HG03575 (cell line): Measurements from ENCODE around the gene JARID2.

Experiments
- ATAC-seq: cut with Tn5 transposase; IDR thresholded peaks from one replicate; pipeline ENCODE4 v1.9.1; 2021; ENCODE audit not compliant: unreplicated experiment, insufficient number of reproducible peaks, low FRiP score; ENCODE audit errors: extremely low read depth

The JARID2 gene

GRCh38 chr6:15245361-15246216 is at the start of gene JARID2:
TSS of gene JARID2 (plus strand) at chr6:15246069. CDS start at chr6:15246540, 471 bp downstream.
- ATAC-seq = no peak

GRCh38 chr6:15200087-15200486 is 45.8 kb upstream of the JARID2 start:
- ATAC-seq = no peak

- ATAC-seq = no peak
Measured at GRCh38 chr6:15205321-15205720, 40.5 kb upstream of the JARID2 start.

GRCh38 chr6:15206887-15207286 is 39.0 kb upstream of the JARID2 start:
- no peak for ATAC-seq

- ATAC-seq = no peak
Measured at GRCh38 chr6:15207923-15208322, 37.9 kb upstream of the JARID2 start.

- no peak for ATAC-seq
Measured at GRCh38 chr6:15213838-15214400, 31.9 kb upstream of the JARID2 start.

- ATAC-seq = no peak
Measured at GRCh38 chr6:15218401-15218800, 27.5 kb upstream of the JARID2 start.

GRCh38 chr6:15220062-15220461 is 25.8 kb upstream of the JARID2 start:
- no peak for ATAC-seq

GRCh38 chr6:15227827-15228318 is 18.0 kb upstream of the JARID2 start:
- ATAC-seq = no peak

- ATAC-seq = no peak
Measured at GRCh38 chr6:15230827-15231226, 15.0 kb upstream of the JARID2 start.

GRCh38 chr6:15232836-15233510 is 12.9 kb upstream of the JARID2 start:
- no peak for ATAC-seq

GRCh38 chr6:15234068-15234758 is 11.7 kb upstream of the JARID2 start:
- no peak for ATAC-seq

- no peak for ATAC-seq
Measured at GRCh38 chr6:15239616-15240364, 6.1 kb upstream of the JARID2 start.

- ATAC-seq = no peak
Measured at GRCh38 chr6:15242503-15242902, 3.4 kb upstream of the JARID2 start.

GRCh38 chr6:15242937-15243614 is 2.8 kb upstream of the JARID2 start:
- ATAC-seq = no peak

GRCh38 chr6:15243910-15244619 is 1.8 kb upstream of the JARID2 start:
- no peak for ATAC-seq

GRCh38 chr6:15244620-15245360 is 1.1 kb upstream of the JARID2 start:
- no peak for ATAC-seq
